Astrocyte (in vitro differentiated cells and primary cell): ENCODE data around the gene FBXO7. TPM values are rescaled to one million over a fixed set of nuclear protein-coding genes. Genes with fewer than 3 reads are reported as not detected.

Experiments used
- DNase-seq: peaks from one replicate; pipeline ENCODE4 v3.0.0-alpha.2; 2010; ENCODE audit warnings: low read depth
- FAIRE-seq: peaks from 2 replicates; lab custom pipeline; 2011; peaks lifted over from hg19 to GRCh38; lab: Jason Lieb, UNC
- H2AFZ ChIP-seq: 2 replicates; pipeline ENCODE4 v1.6.0; 2012; ENCODE audit warnings: low read depth, low read length, inconsistent platforms
- H3K27ac ChIP-seq: 2 replicates; pipeline ENCODE4 v1.5.1; 2011; ENCODE audit warnings: low read depth, low read length, inconsistent platforms
- H3K27me3 ChIP-seq: 2 replicates; pipeline ENCODE4 v1.6.0; 2011; ENCODE audit warnings: low read length, inconsistent platforms; ENCODE audit not compliant: insufficient read depth
- H3K36me3 ChIP-seq: 2 replicates; pipeline ENCODE4 v1.5.1; 2011; ENCODE audit warnings: low read length, inconsistent platforms; ENCODE audit not compliant: insufficient read depth
- H3K4me1 ChIP-seq: 2 replicates; pipeline ENCODE4 v1.5.1; 2011; ENCODE audit warnings: low read length, inconsistent platforms; ENCODE audit not compliant: insufficient read depth
- H3K4me2 ChIP-seq: 2 replicates; pipeline ENCODE4 v1.6.0; 2012; ENCODE audit warnings: low read length, inconsistent platforms
- H3K4me3 ChIP-seq: 2 replicates; pipeline ENCODE4 v1.5.1; 2011; ENCODE audit warnings: low read depth, mild to moderate bottlenecking, low read length, inconsistent platforms; ENCODE audit not compliant: insufficient read depth
- H3K79me2 ChIP-seq: 2 replicates; pipeline ENCODE4 v1.6.0; 2012; ENCODE audit warnings: mild to moderate bottlenecking, low read length, inconsistent platforms; ENCODE audit not compliant: insufficient read depth
- H3K9ac ChIP-seq: 2 replicates; pipeline ENCODE4 v1.6.0; 2012; ENCODE audit warnings: mild to moderate bottlenecking, low read length, inconsistent platforms
- H3K9me3 ChIP-seq: 2 replicates; pipeline ENCODE4 v1.5.1; 2012; ENCODE audit warnings: low read depth, mild to moderate bottlenecking, low read length, inconsistent platforms; ENCODE audit not compliant: insufficient read depth
- H4K20me1 ChIP-seq: 2 replicates; pipeline ENCODE4 v1.6.0; 2012; ENCODE audit warnings: low read length, inconsistent platforms; ENCODE audit not compliant: insufficient read depth
- H3K27ac Mint-ChIP-seq: one replicate; pipeline ENCODE4 v1.8.0; 2021; ENCODE audit warnings: mild to moderate bottlenecking, mixed read lengths; ENCODE audit not compliant: unreplicated experiment
- H3K27me3 Mint-ChIP-seq: one replicate; pipeline ENCODE4 v1.8.0; 2021; ENCODE audit warnings: low read depth, mixed read lengths; ENCODE audit not compliant: unreplicated experiment
- H3K36me3 Mint-ChIP-seq: one replicate; pipeline ENCODE4 v1.8.0; 2021; ENCODE audit warnings: low read depth, mixed read lengths; ENCODE audit not compliant: unreplicated experiment
- H3K4me1 Mint-ChIP-seq: one replicate; pipeline ENCODE4 v1.8.0; 2021; ENCODE audit warnings: low read depth, mixed read lengths; ENCODE audit not compliant: unreplicated experiment
- H3K4me3 Mint-ChIP-seq: one replicate; pipeline ENCODE4 v1.8.0; 2021; ENCODE audit warnings: mild to moderate bottlenecking, moderate library complexity, mixed read lengths; ENCODE audit not compliant: unreplicated experiment
- H3K9me3 Mint-ChIP-seq: one replicate; pipeline ENCODE4 v1.8.0; 2021; ENCODE audit warnings: mild to moderate bottlenecking, mixed read lengths; ENCODE audit not compliant: unreplicated experiment
- EZH2 ChIP-seq: IDR thresholded peaks from 2 replicates; pipeline ENCODE4 v1.6.1; 2012; ENCODE audit warnings: mild to moderate bottlenecking, low read length, inconsistent platforms; ENCODE audit not compliant: insufficient read depth
- total RNA-seq: library from RNA; stranded (reverse); gene quantifications from 2 replicates; pipeline ENCODE4 v1.2.1, GENCODE V29; 2021
- TF ChIP-seq, protein P1 (sequence below): IDR thresholded peaks from 2 replicates; pipeline ENCODE4 v1.5.1; 2011; ENCODE audit warnings: low read depth, mild to moderate bottlenecking, inconsistent platforms, low read length, moderate library complexity; ENCODE audit not compliant: insufficient read depth

Gene FBXO7
- total RNA-seq, 1 donor from 2014 or later = 85.9 TPM

DNA sequence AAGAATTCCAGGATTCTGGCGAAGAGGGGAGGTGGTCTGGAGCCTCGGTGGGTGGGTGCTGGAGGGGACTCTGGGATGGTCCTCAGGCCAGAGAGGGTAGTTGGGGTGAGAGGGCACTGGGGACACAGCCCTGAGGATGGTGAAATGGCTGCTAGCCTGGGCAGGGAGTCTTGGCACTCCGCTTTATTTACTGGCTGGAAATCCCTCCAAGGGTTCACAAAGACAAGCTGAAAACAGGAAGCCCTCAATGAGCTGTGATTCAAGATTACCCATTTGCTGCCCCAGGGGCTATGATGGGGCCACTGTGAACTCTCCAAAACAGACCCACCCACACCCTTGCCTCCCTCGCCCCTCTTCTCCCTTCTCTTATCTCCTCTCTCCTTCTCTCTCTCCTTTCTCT, 71.9 kb downstream of the FBXO7 start:
- TF ChIP-seq, protein P1, sequence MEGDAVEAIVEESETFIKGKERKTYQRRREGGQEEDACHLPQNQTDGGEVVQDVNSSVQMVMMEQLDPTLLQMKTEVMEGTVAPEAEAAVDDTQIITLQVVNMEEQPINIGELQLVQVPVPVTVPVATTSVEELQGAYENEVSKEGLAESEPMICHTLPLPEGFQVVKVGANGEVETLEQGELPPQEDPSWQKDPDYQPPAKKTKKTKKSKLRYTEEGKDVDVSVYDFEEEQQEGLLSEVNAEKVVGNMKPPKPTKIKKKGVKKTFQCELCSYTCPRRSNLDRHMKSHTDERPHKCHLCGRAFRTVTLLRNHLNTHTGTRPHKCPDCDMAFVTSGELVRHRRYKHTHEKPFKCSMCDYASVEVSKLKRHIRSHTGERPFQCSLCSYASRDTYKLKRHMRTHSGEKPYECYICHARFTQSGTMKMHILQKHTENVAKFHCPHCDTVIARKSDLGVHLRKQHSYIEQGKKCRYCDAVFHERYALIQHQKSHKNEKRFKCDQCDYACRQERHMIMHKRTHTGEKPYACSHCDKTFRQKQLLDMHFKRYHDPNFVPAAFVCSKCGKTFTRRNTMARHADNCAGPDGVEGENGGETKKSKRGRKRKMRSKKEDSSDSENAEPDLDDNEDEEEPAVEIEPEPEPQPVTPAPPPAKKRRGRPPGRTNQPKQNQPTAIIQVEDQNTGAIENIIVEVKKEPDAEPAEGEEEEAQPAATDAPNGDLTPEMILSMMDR = no peak
- TF ChIP-seq EZH2 = no peak
- no peaks in the 10 kb centered on the region for H3K4me1 Mint-ChIP-seq
- no peaks in the 10 kb centered on the region for H3K9me3 Mint-ChIP-seq
- no peak overlapping the region for H3K27ac Mint-ChIP-seq
- H3K4me3 Mint-ChIP-seq = no peak overlapping the region
- H3K9ac ChIP-seq = no peak overlapping the region
- no peak for DNase-seq
- no peak overlapping the region for H3K27ac ChIP-seq
- H4K20me1 ChIP-seq = no peaks in the 10 kb centered on the region
- H3K36me3 Mint-ChIP-seq = peaks cover 3% of the 10 kb centered on the region
- H3K36me3 ChIP-seq = no peaks in the 10 kb centered on the region
- no peaks in the 10 kb centered on the region for H3K9me3 ChIP-seq
- no peak for FAIRE-seq
- H3K4me1 ChIP-seq = no peaks in the 10 kb centered on the region
- peaks cover 5% of the 10 kb centered on the region for H3K27me3 ChIP-seq
- peaks cover 27% of the 10 kb centered on the region for H3K27me3 Mint-ChIP-seq
- H2AFZ ChIP-seq = no peak overlapping the region
- no peak overlapping the region for H3K4me3 ChIP-seq
- no peaks in the 10 kb centered on the region for H3K79me2 ChIP-seq
- no peak overlapping the region for H3K4me2 ChIP-seq

DNA sequence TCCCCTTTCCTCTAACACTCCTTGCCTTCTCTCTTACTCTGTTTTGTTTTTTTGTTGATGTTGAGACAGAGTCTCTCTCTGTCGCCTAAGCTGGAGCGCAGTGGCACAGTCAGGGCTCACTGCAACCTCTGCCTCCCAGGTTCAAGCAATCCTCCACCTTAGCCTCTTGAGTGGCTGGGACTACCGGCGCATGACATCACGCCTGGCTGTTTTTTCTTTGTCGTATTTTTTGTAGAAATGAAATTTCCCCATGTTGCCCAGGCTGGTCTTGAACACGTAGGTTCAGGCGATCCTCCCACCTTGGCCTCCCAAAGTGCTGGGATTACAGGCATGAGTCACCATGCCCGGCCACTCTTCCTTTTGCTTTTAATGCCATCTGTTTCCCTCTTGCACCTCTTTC, 72.3 kb downstream of the FBXO7 start:
- Mint-ChIP-seq H3K4me3 (no peak overlapping the region), H3K27me3 (peaks cover 25% of the 10 kb centered on the region), H3K27ac (no peak overlapping the region), H3K36me3 (peaks cover 3% of the 10 kb centered on the region), H3K4me1 (no peaks in the 10 kb centered on the region), H3K9me3 (no peaks in the 10 kb centered on the region)
- no peak for DNase-seq
- Histone ChIP-seq H3K9me3 (no peaks in the 10 kb centered on the region), H3K27ac (no peak overlapping the region), H3K4me1 (no peaks in the 10 kb centered on the region), H3K79me2 (no peaks in the 10 kb centered on the region), H4K20me1 (no peaks in the 10 kb centered on the region), H3K4me2 (no peak overlapping the region), H3K36me3 (no peaks in the 10 kb centered on the region), H3K27me3 (peaks cover 4% of the 10 kb centered on the region), H3K9ac (no peak overlapping the region), H3K4me3 (no peak overlapping the region), H2AFZ (no peak overlapping the region)
- no peak for FAIRE-seq
- TF ChIP-seq, protein P1 = no peak
- TF ChIP-seq EZH2 = no peak

DNA sequence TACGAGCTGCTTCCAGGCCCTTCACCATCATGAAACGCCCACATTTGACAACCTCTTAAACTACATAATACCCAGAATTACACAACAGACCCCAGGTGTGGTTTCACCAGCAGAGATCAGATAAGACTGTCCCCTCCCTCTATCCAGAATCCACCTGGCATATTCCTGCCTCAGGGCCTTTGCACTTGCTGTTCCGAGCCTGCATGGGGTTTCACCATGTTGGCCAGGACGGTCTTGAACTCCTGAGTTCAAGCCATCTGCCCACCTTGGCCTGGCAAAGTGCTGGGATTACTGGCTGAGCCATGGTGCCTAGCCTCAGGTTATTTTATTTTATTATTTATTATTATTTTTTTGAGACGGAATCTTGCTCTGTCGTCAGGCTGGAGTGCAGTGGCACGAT, 73.4 kb downstream of the FBXO7 start:
- FAIRE-seq (no peak), DNase-seq (no peak)
- Histone ChIP-seq H3K9me3 (no peaks in the 10 kb centered on the region), H3K27ac (no peak overlapping the region), H3K4me1 (no peaks in the 10 kb centered on the region), H3K9ac (no peak overlapping the region), H3K4me2 (no peak overlapping the region), H3K27me3 (peaks cover 3% of the 10 kb centered on the region), H4K20me1 (no peaks in the 10 kb centered on the region), H3K79me2 (no peaks in the 10 kb centered on the region), H2AFZ (no peak overlapping the region), H3K36me3 (no peaks in the 10 kb centered on the region), H3K4me3 (no peak overlapping the region)
- no peak for TF ChIP-seq EZH2
- TF ChIP-seq, protein P1 = no peak
- Mint-ChIP-seq H3K4me1 (no peaks in the 10 kb centered on the region), H3K4me3 (no peak overlapping the region), H3K27me3 (peaks cover 25% of the 10 kb centered on the region), H3K36me3 (peaks cover 3% of the 10 kb centered on the region), H3K27ac (no peak overlapping the region), H3K9me3 (no peaks in the 10 kb centered on the region)

Other genes starting within 250 kb of the FBXO7 start
- 0.14 TPM in 1 of 2 replicates, not detected in the other for gene SLC5A4, start 219.5 kb upstream of the FBXO7 start, total RNA-seq
- gene RFPL3, start 116.9 kb upstream of the FBXO7 start, total RNA-seq = not detected in 2 replicates
- gene RTCB, start 62.6 kb upstream of the FBXO7 start, total RNA-seq = 78.1 and 93.1 TPM in 2 replicates
- gene BPIFC, start 10.4 kb upstream of the FBXO7 start, total RNA-seq = not detected in 2 replicates